ENCODE results near the gene P2RX4.
"Not testable (repeated sequence)": the region's sequence is repeated elsewhere in the genome, so short reads cannot be mapped to it uniquely, and the experiment has no call there.

The P2RX4 gene

DNA sequence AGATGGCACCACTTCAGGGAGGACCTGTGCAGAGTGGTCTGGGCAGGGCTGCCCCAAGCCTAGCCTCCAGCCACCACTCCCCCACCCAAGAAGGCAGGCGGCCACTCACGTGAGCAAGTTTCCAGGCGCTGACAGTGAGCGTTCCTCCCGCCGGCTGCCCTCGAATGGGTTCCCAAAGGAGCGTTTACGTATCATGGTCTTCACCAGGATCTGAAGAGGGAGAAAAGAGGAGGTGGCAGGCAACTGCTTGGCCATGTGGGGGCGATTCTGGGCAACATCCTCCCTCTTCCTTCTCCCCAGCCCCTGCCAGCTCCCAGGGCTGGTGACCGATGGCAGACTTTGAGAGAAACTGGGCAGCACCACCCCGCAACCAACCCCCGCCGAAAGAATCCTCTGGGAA lies 35.1 kb downstream of the P2RX4 start:
- DNase-seq (ENCODE audit: low read depth), result no peak

DNA sequence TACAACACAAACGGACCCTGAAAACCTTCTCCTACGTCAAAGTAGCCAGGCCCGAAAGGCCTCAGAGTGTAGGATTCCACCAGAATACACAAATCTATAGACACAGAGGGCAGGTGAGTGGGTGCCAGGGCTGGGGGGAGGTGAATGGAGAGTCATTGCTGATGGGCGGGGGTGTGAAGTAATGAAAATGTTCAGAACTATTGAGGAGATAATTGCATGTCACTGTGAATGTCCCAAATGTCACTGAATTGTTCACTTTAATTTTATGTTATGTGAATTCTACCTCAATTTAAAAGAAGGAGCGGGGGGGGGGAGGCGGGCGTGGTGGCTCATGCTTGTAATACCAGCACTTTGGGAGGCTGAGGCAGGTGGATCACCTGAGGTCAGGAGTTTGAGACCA lies 36.0 kb downstream of the P2RX4 start:
- no peak for DNase-seq (ENCODE audit: low read depth)

DNA sequence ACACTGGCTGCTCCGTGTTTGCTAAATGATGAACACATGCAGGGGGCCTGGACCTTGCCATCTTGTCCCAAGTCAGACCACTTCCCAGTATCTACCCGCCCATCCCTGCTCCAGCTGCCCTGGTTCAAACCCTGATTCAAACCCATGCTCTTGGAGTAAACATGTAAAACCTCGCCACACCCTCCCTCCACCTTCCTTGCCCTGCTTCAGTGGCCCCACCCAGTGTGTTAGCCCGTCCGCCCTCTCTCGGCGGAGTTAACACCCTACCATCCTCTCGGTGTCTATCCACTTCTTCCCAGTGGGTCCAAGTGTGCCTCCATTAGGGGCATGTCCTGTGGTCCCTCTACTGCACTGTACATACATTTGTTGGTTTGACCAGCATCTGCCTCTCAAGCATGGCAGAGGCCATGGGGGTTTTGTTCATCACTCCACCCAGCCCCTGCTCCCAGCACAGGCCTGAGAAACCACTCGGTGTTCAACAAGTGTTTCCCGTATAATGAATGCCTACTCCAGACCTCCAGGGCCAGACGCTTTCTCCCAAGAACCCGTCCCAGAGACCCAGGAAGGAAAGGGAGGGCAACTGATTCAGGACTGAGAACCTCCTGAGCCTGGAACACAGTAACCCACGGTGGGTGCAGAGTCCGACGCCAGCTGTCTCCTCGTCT lies 37.1 kb downstream of the P2RX4 start:
- no peak for DNase-seq (ENCODE audit: low read depth)

DNA sequence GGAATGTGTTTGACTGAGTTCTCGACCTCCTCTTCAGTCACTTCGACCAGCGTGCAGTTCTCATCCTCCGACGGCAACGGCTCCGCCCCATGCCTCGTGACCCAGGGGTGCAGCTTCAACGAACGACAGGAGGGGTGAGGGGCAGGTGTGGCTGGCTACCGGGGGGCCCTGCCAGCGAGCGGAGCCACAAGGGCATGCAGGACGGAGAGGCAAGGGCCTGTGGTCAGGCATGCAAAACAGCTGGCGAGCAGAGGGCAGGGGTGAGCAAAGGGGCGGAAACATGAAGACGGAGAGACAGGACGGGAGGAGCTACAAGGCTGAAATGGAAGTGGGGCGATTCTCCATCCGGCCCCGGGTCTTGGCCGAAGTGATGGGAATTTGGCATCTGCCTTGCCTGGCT lies 38.7 kb downstream of the P2RX4 start:
- no peak for DNase-seq (ENCODE audit: low read depth)

DNA sequence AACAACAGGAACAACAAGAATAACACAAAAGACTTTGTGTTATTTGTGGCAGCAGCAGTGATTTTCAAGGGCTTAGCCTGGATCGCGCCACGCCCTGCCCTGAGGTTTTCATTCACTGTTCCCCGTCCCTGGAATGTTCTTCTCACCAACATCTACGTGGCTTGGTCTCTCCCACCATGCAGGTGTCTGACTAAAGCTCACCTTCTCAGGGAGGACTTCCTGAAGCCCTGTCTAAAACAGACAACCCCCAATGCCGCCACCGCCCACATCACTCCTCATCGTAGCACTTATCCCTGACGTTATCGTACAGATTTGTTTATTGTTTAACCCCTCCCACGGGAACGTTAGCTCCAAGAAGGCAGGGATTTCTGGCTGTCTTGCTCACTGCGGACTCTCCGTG lies 40.4 kb downstream of the P2RX4 start:
- no peak for DNase-seq (ENCODE audit: low read depth)

DNA sequence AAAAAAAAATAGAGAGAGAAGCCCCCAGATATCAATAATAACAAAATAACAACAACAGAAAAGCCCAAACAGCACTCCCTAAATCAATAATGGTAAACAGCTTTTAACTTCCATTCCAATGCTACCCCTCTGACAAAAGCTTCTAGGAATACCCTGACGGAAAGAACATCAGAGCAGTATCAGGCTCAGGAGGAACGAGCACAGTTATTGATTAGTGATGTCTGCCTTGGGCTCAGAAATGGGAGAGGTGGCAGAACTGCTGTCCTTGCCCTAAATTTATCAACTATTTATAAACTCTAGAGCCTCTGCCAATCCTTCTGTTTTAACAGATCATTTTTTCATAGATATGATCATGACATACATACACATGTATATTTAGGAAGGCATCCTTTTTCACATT lies 41.9 kb downstream of the P2RX4 start:
- DNase-seq (ENCODE audit: low read depth), result no peak

DNA sequence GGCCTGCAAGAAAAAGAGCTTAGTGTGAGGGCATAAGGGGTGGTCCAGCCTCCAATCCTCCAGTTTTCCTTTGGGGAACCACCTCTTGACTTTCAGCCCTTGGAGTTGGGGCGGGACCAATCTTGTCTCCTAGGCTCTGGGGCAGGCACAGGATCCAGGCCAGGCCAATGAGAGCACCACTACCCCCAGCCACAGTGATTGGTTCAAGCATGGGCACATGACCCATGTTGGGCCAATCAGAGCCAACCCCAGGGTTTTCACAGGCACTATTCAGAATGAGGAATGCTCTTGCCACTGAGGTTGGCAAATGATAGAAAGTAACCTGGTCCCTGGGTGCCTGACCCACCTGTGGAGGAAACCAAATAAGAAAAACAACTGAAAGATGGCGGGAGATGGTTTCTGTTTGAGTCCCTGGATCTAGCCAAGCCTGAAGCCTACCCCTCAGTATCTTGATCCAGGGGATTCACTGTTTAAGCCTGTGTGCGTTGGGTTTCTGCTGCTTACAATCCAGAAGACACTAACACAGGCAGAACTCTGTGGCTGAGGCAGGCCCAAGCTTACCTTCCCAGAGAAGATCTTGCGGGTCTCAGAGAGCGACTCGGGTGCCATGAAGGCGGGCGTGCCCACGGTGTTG lies 42.9 kb downstream of the P2RX4 start:
- DNase-seq (ENCODE audit: low read depth), result no peak

DNA sequence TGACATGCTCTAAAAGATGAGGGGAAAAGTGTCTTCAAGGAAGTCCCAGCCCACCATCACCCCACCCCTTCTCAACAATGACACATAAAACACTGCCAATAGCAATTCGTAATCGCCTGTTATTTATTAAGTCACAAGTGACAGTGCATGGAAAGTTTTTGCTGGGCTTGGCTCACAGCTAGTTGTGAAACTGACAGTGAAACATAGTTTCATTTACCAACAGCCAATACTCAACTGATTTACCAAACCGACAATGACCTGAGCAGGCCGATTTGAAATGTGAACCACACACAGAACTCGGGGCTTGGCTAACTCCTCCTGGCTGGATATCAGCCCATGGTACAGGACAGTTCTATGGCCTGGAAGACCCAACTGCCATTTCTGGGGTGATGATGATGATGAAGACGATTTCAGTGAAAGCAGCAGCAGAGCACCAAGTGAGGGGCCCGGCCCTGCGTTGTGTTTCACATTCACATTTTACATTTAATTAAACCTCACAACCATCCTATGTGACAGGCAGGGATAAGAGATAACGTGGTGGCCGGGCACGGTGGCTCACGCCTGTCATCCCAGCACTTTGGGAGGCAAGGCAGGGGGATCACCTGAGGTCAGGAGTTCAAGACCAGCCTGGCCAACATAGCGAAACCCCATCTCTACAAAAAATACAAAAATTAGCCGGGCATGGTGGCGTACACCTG lies 43.9 kb downstream of the P2RX4 start:
- no peak for DNase-seq (ENCODE audit: low read depth)

DNA sequence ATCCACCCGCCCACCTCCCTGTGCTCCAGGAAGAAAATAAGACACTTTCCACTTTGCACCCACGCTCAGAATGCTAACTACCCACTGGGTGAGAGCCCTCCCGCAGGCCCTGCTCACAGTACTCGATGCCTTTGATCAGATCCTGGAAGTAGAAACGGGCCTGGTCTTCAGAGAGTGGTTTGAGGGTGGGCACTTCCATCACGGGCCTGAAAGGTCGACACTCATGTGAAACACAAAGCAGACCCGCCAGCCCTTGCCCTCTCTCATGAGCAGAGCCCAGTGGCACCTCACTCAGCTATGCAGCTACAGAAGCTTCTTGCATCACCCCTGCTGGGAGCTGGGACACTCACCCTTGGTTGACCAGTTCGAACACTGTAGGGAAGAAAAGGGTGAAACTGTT lies 45.5 kb downstream of the P2RX4 start:
- no peak for DNase-seq (ENCODE audit: low read depth)

DNA sequence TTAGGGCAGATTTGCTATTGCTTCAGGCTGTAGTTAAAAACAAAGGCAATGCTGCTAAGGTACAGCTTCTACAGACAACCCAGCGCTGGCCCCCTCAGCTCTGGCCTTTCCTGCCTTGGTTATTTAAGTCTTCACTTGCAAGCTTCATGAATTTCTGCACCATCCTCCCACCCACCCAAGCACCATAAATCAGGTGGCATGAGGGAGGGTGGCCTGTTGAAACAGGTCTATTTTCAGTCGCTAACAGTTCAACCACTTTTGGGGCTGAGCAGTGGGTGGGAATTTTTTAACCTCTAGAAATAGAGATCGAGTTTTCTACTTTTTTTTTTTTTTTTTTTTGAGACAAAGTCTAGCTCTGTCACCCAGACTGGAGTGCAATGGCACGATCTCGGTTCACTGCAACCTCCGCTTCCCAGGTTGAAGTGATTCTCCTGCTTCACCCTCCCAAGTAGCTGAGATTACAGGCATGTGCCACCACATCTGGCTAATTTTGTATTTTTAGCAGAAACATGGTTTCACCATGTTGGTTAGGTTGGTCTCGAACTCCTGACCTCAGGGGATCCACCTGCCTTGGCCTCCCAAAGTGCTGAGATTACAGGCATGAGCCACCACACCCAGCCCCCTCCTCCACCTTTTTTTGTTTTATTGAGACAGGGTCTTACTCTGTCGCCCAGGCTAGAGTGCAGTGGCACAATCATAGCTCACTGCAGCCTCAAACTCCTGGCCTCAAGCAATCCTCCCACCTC lies 47.9 kb downstream of the P2RX4 start:
- DNase-seq (ENCODE audit: low read depth), result not testable (repeated sequence)

DNA sequence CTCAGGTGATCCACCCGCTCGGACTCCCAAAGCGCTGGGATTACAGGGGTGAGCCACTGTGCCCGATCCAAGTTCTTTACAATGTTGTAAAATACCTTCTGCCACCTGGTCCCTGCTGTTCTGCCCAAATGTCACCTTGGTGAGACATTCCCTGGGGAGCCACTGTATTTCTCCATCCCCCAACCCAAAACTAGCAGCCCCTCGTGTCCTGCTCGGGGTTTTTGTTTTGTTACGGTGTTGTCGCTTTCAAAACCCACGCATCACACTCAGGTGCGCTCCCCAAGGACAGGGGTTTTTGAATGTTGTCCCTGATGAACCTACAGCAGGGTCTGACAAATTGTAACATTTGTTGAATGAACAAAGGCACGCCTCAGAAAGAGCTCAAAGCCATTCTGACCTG lies 49.1 kb downstream of the P2RX4 start:
- DNase-seq (ENCODE audit: low read depth), result no peak

DNA sequence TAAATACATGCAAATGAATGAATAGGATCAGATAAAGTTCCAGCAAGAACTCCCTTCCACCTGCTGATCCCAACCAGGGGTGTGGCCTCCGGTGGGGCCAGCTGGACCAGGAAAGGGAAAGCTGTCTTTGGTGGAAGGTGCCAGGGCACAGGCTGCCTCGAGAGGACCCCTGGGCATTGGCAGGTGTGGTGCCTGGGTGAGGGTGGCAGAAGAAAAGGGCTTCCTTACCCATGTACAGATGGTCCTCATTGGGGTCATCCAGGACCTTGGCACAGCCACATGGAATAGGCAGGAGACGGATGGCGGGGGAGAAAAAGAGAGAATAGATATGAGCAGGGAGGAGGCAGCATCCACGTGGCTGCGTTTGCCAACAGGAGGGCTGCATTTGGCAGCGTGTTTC lies 50.2 kb downstream of the P2RX4 start:
- DNase-seq (ENCODE audit: low read depth), result no peak

DNA sequence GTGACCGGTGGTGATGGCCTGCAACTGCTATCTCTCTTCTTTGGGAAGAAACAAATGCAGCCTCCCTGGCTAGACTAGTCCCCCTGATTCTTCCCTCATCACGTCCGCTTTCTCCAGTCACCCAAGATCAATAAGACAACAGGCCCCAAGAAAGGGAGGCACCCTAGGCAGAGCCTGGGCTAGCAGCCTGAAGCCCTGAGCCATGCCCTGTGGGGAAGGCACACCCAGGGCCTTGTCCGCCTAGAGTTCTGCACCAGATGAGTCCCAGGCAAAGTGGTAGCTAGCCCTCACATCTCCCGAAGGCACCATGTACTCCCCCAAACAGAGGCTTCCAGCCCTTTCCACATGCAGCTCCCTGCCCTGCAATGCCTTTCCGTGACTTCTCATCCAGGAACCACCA lies 51.5 kb downstream of the P2RX4 start:
- DNase-seq (ENCODE audit: low read depth), result no peak

DNA sequence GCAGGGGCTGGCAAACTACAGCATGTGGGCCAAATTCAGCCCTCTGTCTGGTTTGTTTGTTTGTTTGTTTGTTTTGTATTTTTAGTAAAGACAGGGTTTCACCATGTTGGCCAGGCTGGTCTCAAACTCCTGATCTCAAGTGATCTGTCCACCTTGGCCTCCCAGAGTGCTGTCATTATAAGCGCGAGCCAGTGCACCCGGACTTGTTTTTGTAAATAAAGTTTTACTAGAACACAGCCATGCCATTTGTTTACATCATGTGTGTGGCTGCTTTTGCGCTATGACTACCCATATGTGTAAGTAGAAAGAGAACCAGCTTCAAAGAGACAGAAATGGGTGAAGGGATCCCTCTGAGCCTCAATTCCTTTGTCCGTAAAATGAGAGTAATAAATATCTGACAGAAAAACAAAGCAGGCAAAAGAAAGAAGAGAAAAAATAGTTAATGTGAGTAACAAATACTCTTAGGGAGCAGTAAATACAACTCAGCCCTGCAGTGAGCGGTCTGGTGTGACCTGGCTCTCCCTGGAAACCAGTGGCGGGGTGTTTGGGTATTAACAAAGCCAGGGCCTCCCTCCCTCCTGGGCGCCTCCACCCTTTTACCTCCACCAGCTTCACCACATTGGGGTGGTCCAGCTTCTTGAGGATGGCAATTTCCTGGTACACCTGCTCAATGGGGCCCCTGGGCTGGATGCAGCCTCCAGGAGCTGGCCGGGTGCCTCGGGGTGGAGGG lies 53.4 kb downstream of the P2RX4 start:
- DNase-seq (ENCODE audit: low read depth), result no peak

DNA sequence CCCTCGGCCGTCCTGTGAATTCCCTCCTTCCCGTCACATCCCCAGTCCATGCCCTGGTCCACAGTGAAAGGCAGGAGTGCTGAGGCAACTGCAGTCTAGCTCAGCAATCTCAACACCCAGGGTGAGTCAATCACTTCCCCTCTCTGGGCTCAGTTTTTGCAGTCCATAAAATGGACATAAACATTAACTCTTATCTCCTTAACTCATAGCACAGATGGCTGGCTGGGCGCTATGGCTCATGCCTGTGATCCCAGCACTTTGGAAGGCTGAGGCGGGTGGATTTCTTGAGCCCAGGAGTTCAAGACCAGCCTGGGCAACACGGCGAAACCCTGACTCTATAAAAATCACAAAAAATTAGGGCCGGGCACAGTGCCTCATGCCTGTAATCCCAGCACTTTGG lies 54.2 kb downstream of the P2RX4 start:
- no peak for DNase-seq (ENCODE audit: low read depth)

DNA sequence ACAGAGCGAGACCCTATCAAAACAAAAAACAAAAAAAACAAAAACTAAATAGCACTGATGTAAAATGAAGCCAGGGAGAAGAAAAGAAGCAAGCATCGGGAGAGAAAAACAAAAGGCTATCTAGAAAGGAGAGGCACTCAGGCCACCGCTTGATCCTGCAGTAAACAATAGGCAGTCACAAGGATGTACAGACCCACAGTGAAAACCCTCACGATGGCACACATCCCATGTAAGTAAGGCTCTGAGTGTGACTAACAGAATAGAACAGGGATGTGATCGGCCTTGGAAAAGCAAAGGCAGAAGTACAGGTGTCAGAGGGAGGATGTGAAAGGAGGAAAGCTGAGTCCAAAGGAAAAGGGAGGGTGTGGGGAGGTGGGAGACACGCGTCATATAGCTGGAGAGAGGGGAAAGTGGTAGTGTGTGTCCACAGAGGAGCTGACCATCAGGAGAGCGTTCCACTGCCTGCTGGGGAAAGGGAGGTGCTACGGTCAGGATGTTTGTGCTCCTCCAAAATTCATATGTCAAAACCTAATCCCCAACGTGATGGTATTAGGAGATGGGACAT lies 55.1 kb downstream of the P2RX4 start:
- DNase-seq (ENCODE audit: low read depth), result no peak

DNA sequence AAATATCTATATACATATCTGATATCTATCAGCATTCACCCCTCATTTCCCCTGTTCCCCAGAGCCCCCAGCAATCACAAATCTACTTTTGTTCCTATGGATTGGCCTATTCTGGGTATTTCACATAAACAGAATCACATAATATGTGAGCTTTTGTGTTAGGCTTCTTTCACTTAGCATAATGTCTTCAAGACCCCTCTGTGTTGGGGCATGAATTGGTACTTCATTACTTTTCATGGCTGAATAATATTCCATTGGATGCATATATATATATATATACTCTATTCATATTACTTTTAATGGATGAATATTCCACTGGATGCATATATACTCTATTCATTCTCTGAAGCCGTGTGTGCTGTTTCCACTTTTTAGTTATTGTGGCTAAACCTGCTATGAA lies 57.9 kb downstream of the P2RX4 start:
- DNase-seq (ENCODE audit: low read depth), result no peak

DNA sequence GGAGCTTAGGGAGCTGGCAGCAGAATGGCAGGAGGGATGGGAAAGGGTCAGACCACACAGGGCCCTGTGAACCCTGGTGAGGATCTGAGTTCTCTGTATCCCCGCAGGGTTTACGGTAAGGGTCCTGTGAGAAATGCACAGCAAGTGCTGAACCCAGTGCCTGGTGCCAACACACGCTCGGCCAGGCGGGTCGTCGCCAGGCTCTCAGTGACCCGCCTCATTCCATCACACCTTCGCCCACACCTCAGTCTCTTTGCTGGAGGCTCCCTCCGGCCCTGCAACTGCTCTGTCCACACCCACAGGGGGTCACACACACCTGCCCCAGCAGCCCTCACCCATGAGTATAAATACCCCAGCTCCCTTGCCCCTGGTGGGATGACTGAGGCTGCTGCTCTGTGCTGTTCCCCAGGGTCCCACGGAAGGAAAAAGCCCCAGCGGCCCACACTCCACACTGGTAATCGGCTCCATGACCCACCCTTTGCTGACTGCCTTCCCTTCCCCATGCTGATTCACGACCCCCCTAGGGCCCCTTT lies 63.5 kb downstream of the P2RX4 start:
- DNase-seq (ENCODE audit: low read depth), result no peak

DNA sequence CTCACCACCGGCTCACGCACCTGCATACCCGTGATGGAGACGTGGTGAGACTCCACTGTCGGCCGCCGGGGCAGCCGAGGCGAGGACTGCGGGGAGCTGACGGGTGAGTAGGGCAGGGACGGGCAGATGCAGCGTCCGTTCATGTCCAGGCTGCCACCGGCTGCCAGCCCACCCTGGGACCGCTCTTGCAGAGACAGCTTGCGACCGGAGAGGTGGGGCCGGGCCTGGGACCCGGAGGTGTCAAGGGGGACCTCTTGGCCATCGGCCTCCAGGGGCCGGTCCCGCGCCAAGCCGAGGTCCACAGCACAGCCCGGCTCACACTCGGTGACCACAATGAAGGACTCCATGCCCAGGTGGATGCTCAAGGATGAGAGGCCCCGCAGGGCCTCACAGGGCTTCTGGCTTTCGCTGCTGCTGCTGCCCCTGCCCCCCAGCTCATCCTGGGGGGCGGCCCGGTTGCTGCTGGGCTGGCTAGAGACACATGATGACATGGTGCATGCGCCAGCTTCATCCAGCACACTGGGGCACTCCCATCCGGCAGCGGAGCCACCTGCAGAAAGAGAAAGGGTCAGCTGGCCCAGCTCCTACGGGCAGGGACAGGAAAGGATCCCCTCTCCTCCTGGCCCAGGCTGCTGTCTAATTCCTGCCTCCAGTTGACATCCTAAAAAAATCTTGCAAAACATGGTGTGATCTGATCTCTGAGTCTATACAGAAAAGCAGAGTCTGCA lies 64.3 kb downstream of the P2RX4 start:
- DNase-seq (ENCODE audit: low read depth), result no peak

DNA sequence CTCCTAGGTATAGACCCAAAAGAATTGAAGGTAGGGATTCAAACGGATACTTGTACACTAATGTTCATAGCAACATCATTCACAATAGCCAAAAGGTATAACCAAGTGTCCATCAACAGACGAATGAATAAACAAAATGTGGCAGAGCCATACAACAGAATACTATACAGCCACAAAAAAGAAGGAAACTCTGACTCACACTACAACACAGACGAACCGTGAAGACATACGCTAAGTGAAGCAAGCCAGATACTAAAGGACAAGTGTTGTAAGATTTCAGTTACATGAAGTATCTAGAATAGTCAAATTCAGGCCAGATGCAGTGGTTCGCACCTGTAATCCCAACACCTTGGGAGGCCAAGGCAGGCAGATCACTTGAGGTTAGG lies 67.4 kb downstream of the P2RX4 start:
- no peak for DNase-seq (ENCODE audit: low read depth)
